Neural progenitor cell (in vitro differentiated cells): ENCODE results near the gene TREM2. TPM values are rescaled to one million over a fixed set of nuclear protein-coding genes. Genes with fewer than 3 reads are reported as not detected.

Experiments used
- DNase-seq: peaks from one replicate; pipeline ENCODE4 v3.0.0-alpha.2; 2016; ENCODE audit warnings: low spot score
- H2AFZ ChIP-seq: fragments of 200-600 bp; sonication (generic); replicated peaks from 2 replicates; pipeline ENCODE4 v1.6.1; 2016; ENCODE audit warnings: antibody characterized with exemption
- H3F3A ChIP-seq: fragments of 200-600 bp; sonication (generic); 2 replicates; pipeline ENCODE4 v1.6.1; 2016; ENCODE audit warnings: antibody characterized with exemption, low read depth
- H3K27ac ChIP-seq: fragments of 200-600 bp; sonication (generic); 2 replicates; pipeline ENCODE4 v1.5.1; 2016; ENCODE audit warnings: mild to moderate bottlenecking
- H3K27me3 ChIP-seq: fragments of 200-600 bp; sonication (generic); 2 replicates; pipeline ENCODE4 v1.6.1; 2016; ENCODE audit warnings: mild to moderate bottlenecking, moderate library complexity
- H3K36me3 ChIP-seq: fragments of 200-600 bp; sonication (generic); 2 replicates; pipeline ENCODE4 v1.5.1; 2016
- H3K4me1 ChIP-seq: fragments of 200-600 bp; sonication (generic); 2 replicates; pipeline ENCODE4 v1.6.1; 2016; ENCODE audit warnings: mixed run types
- H3K4me2 ChIP-seq: fragments of 200-600 bp; sonication (generic); 2 replicates; pipeline ENCODE4 v1.6.1; 2016
- H3K4me3 ChIP-seq: fragments of 200-600 bp; sonication (generic); 2 replicates; pipeline ENCODE4 v1.5.1; 2016
- H3K79me2 ChIP-seq: fragments of 200-600 bp; sonication (generic); 2 replicates; pipeline ENCODE4 v1.6.1; 2016; ENCODE audit warnings: low read depth
- H3K9ac ChIP-seq: fragments of 200-600 bp; sonication (generic); 2 replicates; pipeline ENCODE4 v1.6.1; 2016
- H3K9me3 ChIP-seq: fragments of 200-600 bp; sonication (generic); 2 replicates; pipeline ENCODE4 v1.5.1; 2016; ENCODE audit warnings: low read depth
- H4K20me1 ChIP-seq: fragments of 200-600 bp; sonication (generic); 2 replicates; pipeline ENCODE4 v1.6.1; 2016; ENCODE audit warnings: low read depth
- H3K27ac Mint-ChIP-seq: 3 replicates; pipeline ENCODE4 v1.8.0; 2021; ENCODE audit warnings: mixed read lengths
- H3K27me3 Mint-ChIP-seq: 2 replicates; pipeline ENCODE4 v1.8.0; 2022; ENCODE audit warnings: low read depth, mild to moderate bottlenecking, inconsistent platforms, moderate library complexity, mixed read lengths; ENCODE audit not compliant: insufficient read depth
- H3K36me3 Mint-ChIP-seq: 3 replicates; pipeline ENCODE4 v1.8.0; 2021; ENCODE audit warnings: mixed read lengths
- H3K4me1 Mint-ChIP-seq: 3 replicates; pipeline ENCODE4 v1.8.0; 2021; ENCODE audit warnings: mixed read lengths
- H3K4me3 Mint-ChIP-seq: 3 replicates; pipeline ENCODE4 v1.8.0; 2021; ENCODE audit warnings: mild to moderate bottlenecking, moderate library complexity, mixed read lengths
- H3K9me3 Mint-ChIP-seq: 3 replicates; pipeline ENCODE4 v1.8.0; 2020; ENCODE audit warnings: mixed read lengths
- EZH2 ChIP-seq: fragments of 200-600 bp; sonication (generic); IDR thresholded peaks from 2 replicates; pipeline ENCODE4 v1.6.1; 2017; ENCODE audit warnings: antibody characterized with exemption, mild to moderate bottlenecking, moderate library complexity
- EZH2phosphoT487 ChIP-seq: fragments of 200-600 bp; sonication (generic); IDR thresholded peaks from 2 replicates; pipeline ENCODE4 v1.6.1; 2017; ENCODE audit warnings: antibody characterized with exemption
- total RNA-seq: library from RNA; depleted of rRNA; stranded (reverse); fragments of >200 nt; gene quantifications from 2 replicates; pipeline ENCODE4 v1.2.3, GENCODE V29; 2015; ENCODE audit warnings: low replicate concordance
- TF ChIP-seq, protein P1 (sequence below): fragments of 200-600 bp; sonication (generic); IDR thresholded peaks from 2 replicates; pipeline ENCODE4 v1.5.1; 2017; ENCODE audit warnings: antibody characterized with exemption, mild to moderate bottlenecking

Gene TREM2
- total RNA-seq, 1 donor from 2014 or later = not detected

- no peaks in the 10 kb centered on the region for H3K4me1 Mint-ChIP-seq
Measured at GRCh38 chr6:41122918-41123317, 40.0 kb downstream of the TREM2 start.

DNA sequence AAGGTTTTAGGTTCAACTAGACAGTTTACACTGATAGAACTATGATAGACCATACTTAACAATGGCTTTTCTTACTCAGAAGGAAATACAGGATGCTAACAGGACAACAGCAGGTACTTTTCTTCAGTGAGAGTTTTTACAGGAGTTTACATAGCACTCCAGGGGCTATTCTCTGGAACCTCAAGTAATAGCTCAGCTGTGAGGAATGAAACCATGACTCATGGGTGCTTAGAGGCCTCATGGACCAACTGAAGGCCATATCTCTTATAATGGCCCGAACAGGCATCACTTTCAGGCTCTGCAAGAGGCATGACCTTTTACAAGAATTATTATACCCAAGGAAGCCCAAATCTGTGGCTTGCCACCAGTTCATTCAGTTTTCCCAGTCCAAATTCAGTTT, 40.5 kb downstream of the TREM2 start:
- no peak overlapping the region for H3K4me3 Mint-ChIP-seq
- Histone ChIP-seq H3K4me2 (no peak overlapping the region), H3K9me3 (no peaks in the 10 kb centered on the region), H3K79me2 (no peaks in the 10 kb centered on the region), H3F3A (no peaks in the 10 kb centered on the region), H3K4me3 (no peak overlapping the region), H3K36me3 (no peaks in the 10 kb centered on the region), H4K20me1 (no peaks in the 10 kb centered on the region), H3K27me3 (no peaks in the 10 kb centered on the region), H3K27ac (no peak overlapping the region), H3K9ac (no peak overlapping the region), H2AFZ (no peak overlapping the region), H3K4me1 (peaks cover 7% of the 10 kb centered on the region)
- H3K27me3 Mint-ChIP-seq = peaks cover 2% of the 10 kb centered on the region
- H3K36me3 Mint-ChIP-seq = peaks cover 2% of the 10 kb centered on the region
- H3K27ac Mint-ChIP-seq = no peak overlapping the region
- H3K9me3 Mint-ChIP-seq = no peaks in the 10 kb centered on the region
- DNase-seq = no peak
- no peak for TF ChIP-seq EZH2phosphoT487
- no peak for TF ChIP-seq EZH2
- TF ChIP-seq, protein P1, sequence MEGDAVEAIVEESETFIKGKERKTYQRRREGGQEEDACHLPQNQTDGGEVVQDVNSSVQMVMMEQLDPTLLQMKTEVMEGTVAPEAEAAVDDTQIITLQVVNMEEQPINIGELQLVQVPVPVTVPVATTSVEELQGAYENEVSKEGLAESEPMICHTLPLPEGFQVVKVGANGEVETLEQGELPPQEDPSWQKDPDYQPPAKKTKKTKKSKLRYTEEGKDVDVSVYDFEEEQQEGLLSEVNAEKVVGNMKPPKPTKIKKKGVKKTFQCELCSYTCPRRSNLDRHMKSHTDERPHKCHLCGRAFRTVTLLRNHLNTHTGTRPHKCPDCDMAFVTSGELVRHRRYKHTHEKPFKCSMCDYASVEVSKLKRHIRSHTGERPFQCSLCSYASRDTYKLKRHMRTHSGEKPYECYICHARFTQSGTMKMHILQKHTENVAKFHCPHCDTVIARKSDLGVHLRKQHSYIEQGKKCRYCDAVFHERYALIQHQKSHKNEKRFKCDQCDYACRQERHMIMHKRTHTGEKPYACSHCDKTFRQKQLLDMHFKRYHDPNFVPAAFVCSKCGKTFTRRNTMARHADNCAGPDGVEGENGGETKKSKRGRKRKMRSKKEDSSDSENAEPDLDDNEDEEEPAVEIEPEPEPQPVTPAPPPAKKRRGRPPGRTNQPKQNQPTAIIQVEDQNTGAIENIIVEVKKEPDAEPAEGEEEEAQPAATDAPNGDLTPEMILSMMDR = no peak
- H3K4me1 Mint-ChIP-seq = no peaks in the 10 kb centered on the region

More at GRCh38 chr6:41122918-41123317, 40.0 kb downstream of the TREM2 start:
- Mint-ChIP-seq H3K27ac (no peak overlapping the region), H3K9me3 (no peaks in the 10 kb centered on the region), H3K36me3 (peaks cover 2% of the 10 kb centered on the region), H3K27me3 (peaks cover 2% of the 10 kb centered on the region), H3K4me3 (no peak overlapping the region)
- Histone ChIP-seq H3K4me1 (peaks cover 3% of the 10 kb centered on the region), H3F3A (no peaks in the 10 kb centered on the region), H3K27me3 (no peaks in the 10 kb centered on the region), H2AFZ (no peak overlapping the region), H4K20me1 (no peaks in the 10 kb centered on the region), H3K36me3 (no peaks in the 10 kb centered on the region), H3K79me2 (no peaks in the 10 kb centered on the region), H3K27ac (no peak overlapping the region), H3K9me3 (no peaks in the 10 kb centered on the region), H3K4me3 (no peak overlapping the region), H3K4me2 (no peak overlapping the region), H3K9ac (no peak overlapping the region)
- no peak for DNase-seq
- TF ChIP-seq EZH2 = no peak
- TF ChIP-seq, protein P1 = no peak
- no peak for TF ChIP-seq EZH2phosphoT487

GRCh38 chr6:41120058-41120457, 42.9 kb downstream of the TREM2 start:
- Mint-ChIP-seq H3K27ac (no peak overlapping the region), H3K9me3 (no peaks in the 10 kb centered on the region), H3K4me3 (no peak overlapping the region), H3K27me3 (peaks cover 4% of the 10 kb centered on the region), H3K4me1 (no peaks in the 10 kb centered on the region), H3K36me3 (peaks cover 2% of the 10 kb centered on the region)
- Histone ChIP-seq H3F3A (no peaks in the 10 kb centered on the region), H3K9ac (no peak overlapping the region), H3K4me3 (no peak overlapping the region), H3K9me3 (no peaks in the 10 kb centered on the region), H3K4me2 (no peak overlapping the region), H3K36me3 (no peaks in the 10 kb centered on the region), H3K79me2 (no peaks in the 10 kb centered on the region), H3K27ac (no peak overlapping the region), H3K4me1 (peaks cover 7% of the 10 kb centered on the region), H2AFZ (no peak overlapping the region), H3K27me3 (no peaks in the 10 kb centered on the region), H4K20me1 (no peaks in the 10 kb centered on the region)
- TF ChIP-seq EZH2 (no peak), EZH2phosphoT487 (no peak)
- TF ChIP-seq, protein P1 = no peak
- no peak for DNase-seq
